Muscle of arm (tissue), 12 donors: ENCODE measurements around the gene PTPN21. TPM values are rescaled to one million over a fixed set of nuclear protein-coding genes. Genes with fewer than 3 reads are reported as not detected.
A peak's percentile ranks its signal among the peaks of the same experiment; 100 is the strongest.

ENCODE experiments used
- DNase-seq: peaks from one replicate; pipeline ENCODE4 v3.0.0-alpha.2; 2013
- polyA plus RNA-seq, 12 donors: library from polyadenylated mRNA; unstranded; fragments of 120-200 nt; gene quantifications; one replicate each; pipeline ENCODE4 v1.2.1, GENCODE V29; 2013; ENCODE audit not compliant: insufficient read length in 12 of 12

Gene PTPN21
- polyA plus RNA-seq, 12 donors, result 31.0 to 70.3 (median 55.4) TPM; not detected in 1

DNA sequence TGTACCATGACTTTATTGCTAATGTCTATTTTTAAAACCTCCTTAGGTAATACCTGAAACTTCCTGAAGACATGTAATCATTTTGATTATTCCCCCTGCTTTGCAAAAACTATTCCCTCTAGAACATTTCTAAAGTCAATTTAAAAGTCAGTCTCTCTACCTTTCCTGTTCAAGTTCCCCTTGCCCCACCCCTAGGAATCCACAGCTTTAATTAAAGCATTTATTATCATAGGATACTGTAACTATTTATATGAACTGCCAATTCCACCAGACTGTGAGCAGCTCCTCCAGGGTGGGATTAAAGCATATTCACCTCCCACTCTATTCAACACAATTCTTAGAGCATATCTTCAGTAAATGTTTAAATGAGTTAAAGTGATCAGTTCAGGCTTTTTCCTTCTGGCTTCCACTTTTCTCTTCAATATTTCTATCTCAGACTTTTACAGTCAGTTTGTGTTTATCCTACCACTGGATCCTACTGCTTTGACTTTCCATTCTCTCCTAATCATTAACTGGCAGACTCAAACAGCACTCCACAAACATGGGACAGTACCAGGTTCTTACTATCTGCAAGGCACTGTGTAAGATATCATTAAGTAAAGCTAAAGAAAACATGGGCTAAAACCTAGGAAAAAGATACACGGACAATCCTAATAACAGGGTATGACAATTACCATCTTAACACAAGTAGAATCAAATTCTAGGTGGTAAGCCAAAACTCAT lies 39.1 kb downstream of the PTPN21 start:
- no peak for DNase-seq

DNA sequence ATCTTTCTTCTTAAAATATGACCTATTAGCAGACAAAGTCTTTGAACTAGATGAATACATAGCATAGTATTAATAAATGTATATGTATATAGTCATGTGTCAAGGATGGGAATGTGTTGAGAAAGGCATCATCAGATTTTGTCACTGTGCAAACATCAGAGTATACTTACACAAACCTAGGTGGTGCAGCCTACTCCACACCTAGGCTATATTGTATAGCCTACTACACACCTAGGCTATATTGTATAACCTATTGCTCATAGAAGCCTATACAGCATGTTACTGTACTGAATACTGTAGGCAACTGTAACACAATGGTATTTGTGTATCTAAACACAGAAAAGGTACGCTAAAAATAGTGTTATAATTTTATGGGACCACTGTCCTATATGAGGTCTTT lies 47.6 kb downstream of the PTPN21 start:
- DNase-seq, result no peak

GRCh38 chr14:88505621-88506020 lies 49.2 kb downstream of the PTPN21 start:
- DNase-seq, result no peak

DNA sequence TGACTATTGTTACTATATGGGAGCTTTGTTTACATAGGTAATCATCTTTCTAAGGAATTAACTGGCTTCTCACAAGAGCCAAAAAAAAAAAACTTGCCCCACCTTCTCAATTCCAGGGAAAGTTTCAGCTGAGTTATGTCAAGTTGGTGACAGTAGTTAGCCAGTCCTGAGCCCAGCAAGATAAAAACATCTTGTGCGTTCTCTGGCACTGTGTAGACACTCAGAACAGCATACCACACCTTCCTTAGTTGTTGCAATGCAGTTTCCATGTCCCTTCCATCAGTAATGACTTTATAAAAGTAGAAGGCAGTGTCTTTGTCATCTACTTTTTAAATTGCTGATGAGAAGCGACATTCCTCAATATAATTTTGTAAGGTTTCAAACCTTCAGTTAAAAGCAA lies 50.2 kb downstream of the PTPN21 start:
- DNase-seq, result no peak

DNA sequence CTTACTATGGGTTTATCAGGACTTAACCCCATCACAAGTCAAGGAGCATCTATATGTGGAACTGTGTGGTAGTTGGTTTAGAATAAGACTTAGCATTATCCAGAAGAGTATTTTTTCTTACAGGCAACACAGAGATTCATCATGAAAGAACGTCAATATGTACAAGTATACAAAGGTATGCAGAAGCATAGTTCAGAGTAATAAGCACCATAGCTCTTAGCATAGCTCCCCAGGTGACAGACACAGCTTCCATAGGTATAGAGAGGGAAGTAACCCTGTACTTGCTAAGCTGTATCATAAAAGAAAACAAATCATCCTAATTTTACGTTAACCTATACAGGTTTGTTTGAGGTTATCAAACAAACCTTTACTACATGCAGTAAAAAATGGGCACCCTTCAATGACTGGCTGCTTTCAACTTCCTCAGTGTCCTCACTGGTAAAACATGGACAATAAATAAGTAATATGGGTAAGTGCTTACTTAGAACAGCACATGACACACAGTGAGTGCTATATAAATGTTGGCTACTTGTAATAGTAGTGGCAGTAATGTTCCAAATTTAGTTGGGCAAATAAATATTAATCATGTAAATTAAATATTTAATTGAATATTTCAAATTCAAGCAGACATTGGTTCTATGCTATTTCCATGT lies 50.9 kb downstream of the PTPN21 start:
- no peak for DNase-seq

GRCh38 chr14:88502740-88503139 lies 52.1 kb downstream of the PTPN21 start:
- no peak for DNase-seq

DNA sequence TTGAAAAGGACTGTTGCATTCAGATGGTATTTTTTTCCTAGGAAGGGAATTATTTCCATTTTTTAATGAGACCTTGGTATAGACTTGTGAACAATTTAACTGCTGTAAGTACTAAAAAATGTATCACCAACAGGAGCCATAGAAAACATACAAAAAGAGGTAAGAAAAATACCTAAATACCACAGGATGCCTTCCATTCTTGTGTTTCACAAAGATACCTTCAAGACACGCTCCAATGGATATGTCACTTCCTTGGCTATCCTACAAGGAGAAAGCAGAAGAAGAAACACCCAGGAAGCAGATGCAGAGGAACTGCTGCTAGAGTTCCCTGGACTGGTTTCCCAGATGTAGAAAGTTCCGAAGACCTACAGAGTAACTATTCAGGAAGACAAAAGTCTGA lies 54.2 kb downstream of the PTPN21 start:
- DNase-seq, result no peak

- no peak for DNase-seq
Observed at GRCh38 chr14:88499225-88499624, 55.6 kb downstream of the PTPN21 start.

DNA sequence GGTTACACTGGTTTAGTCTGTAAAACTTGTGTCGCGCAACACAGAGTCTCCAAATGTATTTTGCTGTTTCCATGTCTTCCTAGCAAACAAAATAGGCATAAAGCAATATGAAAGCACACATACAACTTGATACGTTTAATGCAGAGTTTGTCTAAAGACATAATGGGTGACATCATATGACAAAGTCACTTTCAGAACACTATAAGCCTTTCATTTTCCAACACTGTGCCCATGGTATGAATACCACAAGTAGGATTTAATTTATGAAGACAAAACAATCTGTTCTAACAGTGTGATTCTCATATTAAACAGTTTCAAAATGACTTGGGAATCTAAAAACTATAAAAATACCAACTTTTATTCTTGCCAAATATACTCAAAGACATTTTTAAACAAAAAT lies 58.4 kb downstream of the PTPN21 start:
- DNase-seq, result no peak

DNA sequence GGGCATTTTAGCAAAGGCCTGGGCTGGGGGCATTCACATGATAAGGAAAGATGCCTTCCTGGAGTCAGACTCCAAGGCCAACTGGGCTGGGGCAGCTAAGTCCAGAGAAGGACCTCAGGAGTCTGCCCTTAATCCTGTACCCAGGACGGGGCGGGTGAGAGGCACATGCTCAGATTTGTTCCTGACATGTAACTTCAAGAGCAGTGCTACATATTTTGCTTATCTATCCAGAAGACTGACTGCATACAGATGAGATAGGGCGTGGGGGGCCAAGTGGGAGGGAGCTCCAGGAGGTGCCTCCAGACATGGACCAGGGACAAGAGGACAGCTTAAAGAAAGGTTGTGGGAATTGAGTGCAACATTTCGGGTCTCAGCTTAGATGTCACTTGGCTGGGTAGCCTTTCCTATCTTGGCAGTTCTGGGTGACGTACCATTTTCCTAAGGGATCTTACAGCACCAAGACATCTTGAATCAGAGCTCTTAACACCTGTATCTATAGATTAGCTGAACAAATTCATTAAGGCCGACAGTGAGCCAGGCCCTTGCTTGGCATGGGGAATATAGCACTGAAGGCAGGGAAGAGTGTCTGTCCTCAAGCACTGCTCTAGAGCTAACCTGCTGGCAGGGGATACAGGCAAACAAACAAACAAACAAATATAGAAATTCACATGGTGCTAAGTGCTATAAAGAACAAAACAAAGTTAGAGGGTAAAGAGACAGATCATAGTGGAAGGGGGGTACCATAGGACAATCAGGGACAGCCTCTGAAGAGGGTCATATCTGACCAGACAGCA lies 61.2 kb downstream of the PTPN21 start:
- DNase-seq, result no peak

- DNase-seq, result peak; percentile 69
Observed at GRCh38 chr14:88492272-88493089, 62.3 kb downstream of the PTPN21 start.

DNA sequence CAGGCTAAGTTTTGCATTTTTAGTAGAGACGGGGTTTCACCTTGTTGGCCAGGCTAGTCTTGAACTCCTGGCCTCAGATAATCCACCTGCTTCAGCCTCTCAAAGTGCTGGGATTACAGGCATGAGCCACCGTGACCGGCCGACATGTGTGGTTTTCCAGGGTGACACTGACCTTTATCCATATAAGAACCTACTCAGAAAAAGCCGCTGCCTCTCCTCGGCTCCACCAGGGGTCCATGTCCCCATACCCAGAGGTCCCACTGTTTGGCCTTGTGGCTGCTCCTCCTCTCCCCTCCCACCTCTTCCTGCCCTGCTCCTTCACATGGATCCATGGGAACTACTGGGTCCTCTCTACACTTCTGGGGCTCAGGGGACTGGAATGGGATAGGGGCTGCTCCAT lies 64.6 kb downstream of the PTPN21 start:
- no peak for DNase-seq

DNA sequence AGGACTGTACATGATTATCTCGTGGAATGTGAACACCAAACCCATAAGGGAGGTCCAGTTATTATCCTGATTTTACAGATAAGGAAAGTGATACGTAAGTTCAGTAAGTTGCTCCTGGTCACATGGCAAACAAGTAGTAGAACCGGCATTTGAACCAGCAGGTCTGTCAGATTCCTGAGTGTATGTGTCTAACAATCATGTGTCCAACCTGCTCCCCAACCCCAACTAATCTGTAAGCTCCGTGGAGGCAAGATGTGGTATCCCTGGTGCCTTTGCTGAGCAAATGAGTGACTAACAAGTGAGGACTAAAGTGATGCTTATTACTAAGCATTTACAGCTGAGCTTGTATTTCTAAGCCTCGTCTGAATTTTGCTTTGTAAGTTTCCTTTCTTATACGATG lies 65.9 kb downstream of the PTPN21 start:
- no peak for DNase-seq

DNA sequence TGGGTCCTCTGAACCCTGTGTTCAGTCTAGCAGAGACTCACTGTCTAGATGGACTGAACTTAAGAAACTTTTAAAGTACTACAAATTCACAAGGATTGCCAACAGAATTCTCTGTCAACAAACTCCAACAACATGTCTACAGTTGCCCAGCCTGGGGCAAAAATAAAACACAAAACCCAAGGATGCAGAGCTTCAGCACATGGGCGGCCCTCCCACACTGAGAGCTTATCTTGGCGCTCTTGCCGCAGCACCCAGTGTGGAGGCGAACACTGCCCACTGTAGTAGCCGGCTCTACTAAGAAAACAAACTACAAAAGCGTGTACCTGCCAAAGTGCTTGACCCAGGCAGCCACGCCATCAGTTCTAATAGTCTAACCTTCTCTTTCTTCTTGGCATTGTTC lies 66.7 kb downstream of the PTPN21 start:
- no peak for DNase-seq

DNA sequence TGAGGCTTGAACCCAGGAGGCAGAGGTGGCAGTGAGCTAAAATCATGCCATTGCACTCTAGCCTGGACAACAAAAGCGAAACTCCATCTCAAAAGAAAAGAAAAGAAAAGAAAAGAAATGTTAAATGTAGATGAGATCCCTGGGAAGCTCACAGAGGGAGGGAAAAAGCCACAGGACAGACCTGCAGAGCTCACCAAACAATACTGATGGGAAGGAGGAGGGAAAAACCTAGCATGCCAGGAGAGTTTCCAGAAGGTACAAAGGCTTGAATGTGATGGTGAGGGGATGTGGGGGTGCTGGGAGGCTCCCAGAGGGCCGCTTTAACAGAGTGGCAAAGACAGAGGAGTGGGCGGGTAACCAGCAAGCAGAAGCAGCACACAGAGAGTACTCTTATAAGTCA lies 72.3 kb downstream of the PTPN21 start:
- no peak for DNase-seq

DNA sequence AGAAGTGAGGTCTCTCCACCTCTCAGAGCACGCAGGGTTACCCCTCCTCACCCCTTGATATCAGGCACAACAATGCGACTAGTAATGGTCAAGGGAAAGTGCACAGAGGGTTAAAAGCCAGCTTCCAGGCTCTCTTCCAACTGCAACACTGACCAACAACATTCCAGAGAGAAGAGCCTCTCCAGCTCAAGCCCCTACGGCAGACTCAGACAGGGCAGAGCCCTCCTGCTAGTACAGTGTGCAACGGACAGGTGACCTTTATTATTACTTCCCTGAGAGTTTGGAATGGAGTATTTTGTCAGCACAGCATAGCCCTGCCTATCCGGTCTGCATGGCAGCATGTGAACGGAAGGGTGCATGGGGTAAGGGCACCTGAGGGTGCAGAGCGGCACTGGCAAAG lies 73.0 kb downstream of the PTPN21 start:
- DNase-seq, result no peak

GRCh38 chr14:88481059-88481458 lies 73.7 kb downstream of the PTPN21 start:
- no peak for DNase-seq

- DNase-seq, result no peak
Observed at GRCh38 chr14:88479574-88479987, 75.2 kb downstream of the PTPN21 start.

DNA sequence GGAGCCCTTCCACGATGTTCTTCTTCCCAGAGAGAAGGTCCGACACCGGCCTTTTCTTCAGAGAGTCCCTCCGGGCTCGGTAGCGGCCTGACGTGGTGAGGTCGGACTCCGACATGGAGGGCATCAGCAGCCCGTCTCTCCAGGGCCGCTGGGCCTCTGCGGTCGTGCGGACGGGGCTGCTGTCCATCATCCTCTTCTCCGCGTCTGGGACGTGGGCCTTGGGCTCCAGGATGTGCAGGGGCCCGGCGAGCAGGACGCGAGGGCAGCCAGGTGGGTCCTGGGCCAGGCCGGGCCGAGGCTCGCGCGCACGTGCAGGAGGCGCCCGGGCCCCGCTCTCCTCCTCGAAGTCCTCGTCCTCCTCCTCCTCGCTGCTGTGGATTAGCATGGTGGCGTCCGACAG lies 75.9 kb downstream of the PTPN21 start:
- DNase-seq, result no peak

DNA sequence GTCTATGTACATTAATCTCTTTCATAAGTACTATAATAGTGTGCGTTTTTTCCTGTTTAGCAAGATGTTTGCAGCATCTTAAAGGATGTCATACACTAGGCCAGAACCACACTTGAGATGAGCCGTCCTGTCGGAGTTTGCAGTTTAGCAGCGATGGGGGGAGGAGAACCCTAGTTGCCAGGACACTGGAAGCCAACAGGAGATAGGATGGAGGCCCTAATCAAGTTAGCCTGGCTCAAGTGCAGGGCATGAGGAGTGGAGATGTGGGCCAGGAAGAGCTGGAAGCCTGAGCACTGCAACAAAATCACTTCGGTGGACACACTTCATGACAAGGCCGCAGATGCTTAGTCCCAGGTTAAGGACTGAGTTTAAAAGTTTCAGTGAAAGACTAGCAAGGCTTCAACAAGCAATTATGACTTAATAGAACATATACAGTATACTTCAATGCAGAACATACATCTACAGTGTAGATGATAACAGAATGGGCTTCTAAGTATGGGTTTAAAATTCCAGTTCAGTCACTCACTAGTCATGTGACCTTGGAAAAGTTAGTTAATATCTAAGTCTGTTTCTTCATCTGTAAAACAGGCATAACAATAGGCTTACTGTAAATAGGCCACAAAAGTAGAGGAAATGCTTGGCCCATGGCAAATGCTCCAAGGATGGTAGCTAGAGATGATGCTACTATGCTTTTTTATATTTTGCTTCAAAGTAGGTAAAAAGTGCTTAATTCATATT lies 77.1 kb downstream of the PTPN21 start:
- no peak for DNase-seq

- no peak for DNase-seq
Observed at GRCh38 chr14:88476825-88477224, 78.0 kb downstream of the PTPN21 start.
